HepG2 (cell line): ENCODE measurements around the gene NF2. TPM values are rescaled to one million over a fixed set of nuclear protein-coding genes. Genes with fewer than 3 reads are reported as not detected.
A peak's percentile ranks its signal among the peaks of the same experiment; 100 is the strongest.

Experiments
- DBP ChIP-seq: sonication (generic); formaldehyde crosslinking; IDR thresholded peaks from 2 replicates; pipeline ENCODE4 v1.4.0; 2020; ENCODE audit warnings: missing genetic modification reagents; ENCODE audit errors: not compliant biosample characterization
- FOXC1 ChIP-seq: sonication (generic); formaldehyde crosslinking; IDR thresholded peaks from 2 replicates; pipeline ENCODE4 v1.8.0; 2022; ENCODE audit warnings: mild to moderate bottlenecking, missing genetic modification reagents, borderline replicate concordance
- FUBP1 ChIP-seq: sonication (generic); formaldehyde crosslinking; IDR thresholded peaks from 2 replicates; pipeline ENCODE4 v1.5.1; 2020; ENCODE audit warnings: missing genetic modification reagents, mild to moderate bottlenecking, borderline replicate concordance
- GZF1 ChIP-seq: sonication (generic); formaldehyde crosslinking; IDR thresholded peaks from 2 replicates; pipeline ENCODE4 v1.5.1; 2020; ENCODE audit warnings: mild to moderate bottlenecking, missing genetic modification reagents
- HDAC6 ChIP-seq: fragments of 200-600 bp; sonication (generic); IDR thresholded peaks from 2 replicates; pipeline ENCODE4 v1.7.0; 2017; ENCODE audit warnings: mild to moderate bottlenecking, antibody characterized with exemption, low read length, low read depth
- NR2F1 ChIP-seq, 2 experiments: fragments of 450-650 bp in 1 of 2; formaldehyde crosslinking in 1 of 2; IDR thresholded peaks; 2 replicates each; pipeline versions ENCODE4 v1.5.0 to v1.6.1; 2016 to 2020; ENCODE audit warnings: mild to moderate bottlenecking in 1 of 2, missing compliant biosample characterization in 1 of 2, missing genetic modification reagents in 1 of 2, moderate library complexity in 1 of 2
- RBAK ChIP-seq: sonication (generic); formaldehyde crosslinking; IDR thresholded peaks from 2 replicates; pipeline ENCODE4 v1.5.1; 2020; ENCODE audit warnings: mild to moderate bottlenecking, missing genetic modification reagents
- SP140L ChIP-seq: sonication (generic); formaldehyde crosslinking; IDR thresholded peaks from 2 replicates; pipeline ENCODE4 v1.4.0; 2020; ENCODE audit warnings: missing genetic modification reagents, borderline replicate concordance
- ZNF17 ChIP-seq: sonication (generic); formaldehyde crosslinking; IDR thresholded peaks from 2 replicates; pipeline ENCODE4 v1.5.0; 2020; ENCODE audit warnings: mild to moderate bottlenecking, missing genetic modification reagents
- ZNF609 ChIP-seq: sonication (generic); formaldehyde crosslinking; IDR thresholded peaks from 2 replicates; pipeline ENCODE4 v1.4.0; 2020; ENCODE audit warnings: mild to moderate bottlenecking, missing genetic modification reagents, borderline replicate concordance
- polyA plus RNA-seq, 8 experiments: library from polyadenylated mRNA; depleted of rRNA in 3 of 8; stranded (reverse) in 7 of 8; unstranded in 1 of 8; fragments of >200 nt; fragmentation: Illumina TruSeq in 4 of 8; extraction: Trizol in 4 of 8; gene quantifications; 2 replicates each; pipeline versions ENCODE4 v1.2.1 to v1.2.3, GENCODE V29; 2011 to 2016; ENCODE audit warnings: low read depth in 4 of 8, missing spikeins in 1 of 8, mixed read lengths in 1 of 8; ENCODE audit not compliant: insufficient read depth in 1 of 8
- total RNA-seq, 5 experiments: library from RNA; depleted of rRNA; stranded (reverse); fragments of >200 nt; fragmentation: Illumina TruSeq; extraction: Trizol; gene quantifications; 2 replicates each; pipeline ENCODE4 v1.2.3, GENCODE V29; 2016; ENCODE audit warnings: low read depth in 1 of 5
- TF ChIP-seq, protein P1 (sequence below): sonication (generic); formaldehyde crosslinking; IDR thresholded peaks from 2 replicates; pipeline ENCODE4 v1.5.0; 2020; ENCODE audit warnings: missing genetic modification reagents
- TF ChIP-seq, protein P2 (sequence below): sonication (generic); formaldehyde crosslinking; IDR thresholded peaks from 2 replicates; pipeline ENCODE4 v1.4.0; 2020; ENCODE audit warnings: missing genetic modification reagents
- TF ChIP-seq, protein P3 (sequence below): sonication (generic); formaldehyde crosslinking; IDR thresholded peaks from 2 replicates; pipeline ENCODE4 v1.4.0; 2020; ENCODE audit warnings: low read depth, mild to moderate bottlenecking, missing genetic modification reagents

Gene NF2
- total and polyA plus RNA-seq, 2 of the 13 experiments (the other 11 are each of a cell fraction or from before 2014, with no cell fraction given) = 9.3 to 33.3 TPM

DNA sequence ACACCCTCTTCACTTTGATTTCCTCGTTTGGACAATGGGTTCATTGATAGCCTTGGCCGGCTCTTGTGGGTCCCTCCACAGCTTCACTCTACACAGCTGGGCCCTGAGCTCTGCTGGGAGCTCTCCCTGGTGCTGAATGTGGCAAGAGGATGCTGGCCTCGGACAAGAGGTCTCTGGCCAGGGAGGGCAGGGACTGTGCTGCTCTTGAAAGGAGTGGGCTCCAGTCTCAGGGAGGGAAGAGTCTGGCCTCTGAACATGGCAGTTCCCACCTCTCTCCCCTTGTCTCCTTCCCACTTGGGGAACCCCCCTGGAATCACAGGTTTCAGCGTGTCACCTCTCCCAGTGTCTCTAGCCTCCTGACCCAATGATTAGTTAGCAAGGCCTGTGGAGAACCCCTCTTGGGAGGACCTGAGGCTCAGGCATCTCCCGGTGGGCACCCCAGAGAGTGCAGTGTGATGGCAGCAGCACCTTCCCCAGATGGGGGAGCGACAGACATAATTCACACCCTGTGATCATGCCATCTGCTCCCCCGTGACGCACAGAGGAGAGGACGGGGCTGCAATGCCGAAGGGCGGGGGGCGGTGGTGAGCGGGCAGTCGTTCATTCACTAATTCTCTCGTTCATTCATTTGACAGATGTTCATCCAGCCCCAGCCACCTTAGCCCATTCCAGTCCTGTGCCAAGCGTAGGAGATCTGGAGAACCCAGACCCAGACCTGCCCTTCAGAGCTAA, 113.5 kb downstream of the NF2 start (continued):
- TF ChIP-seq FUBP1 (CRISPR knock-in tag) (no peak), SP140L (CRISPR knock-in tag) (peak; percentile 97; the same call in 1 of the 2 replicates), ZNF17 (CRISPR knock-in tag) (0 out of 2 replicates have a peak, but pooled peaks have one; percentile 59), GZF1 (CRISPR knock-in tag) (no peak), NR2F1 (CRISPR knock-in tag; IDR thresholded peaks at IDR 0.05) (0 out of 4 replicates have a peak, but pooled peaks of 1 of the 2 experiments have one; percentile 23), ZNF609 (CRISPR knock-in tag) (no peak), FOXC1 (peak; percentile 66; the same call in 1 of the 2 replicates), DBP (CRISPR knock-in tag) (no peak), HDAC6 (no peak), RBAK (no peak)
- TF ChIP-seq, protein P1, sequence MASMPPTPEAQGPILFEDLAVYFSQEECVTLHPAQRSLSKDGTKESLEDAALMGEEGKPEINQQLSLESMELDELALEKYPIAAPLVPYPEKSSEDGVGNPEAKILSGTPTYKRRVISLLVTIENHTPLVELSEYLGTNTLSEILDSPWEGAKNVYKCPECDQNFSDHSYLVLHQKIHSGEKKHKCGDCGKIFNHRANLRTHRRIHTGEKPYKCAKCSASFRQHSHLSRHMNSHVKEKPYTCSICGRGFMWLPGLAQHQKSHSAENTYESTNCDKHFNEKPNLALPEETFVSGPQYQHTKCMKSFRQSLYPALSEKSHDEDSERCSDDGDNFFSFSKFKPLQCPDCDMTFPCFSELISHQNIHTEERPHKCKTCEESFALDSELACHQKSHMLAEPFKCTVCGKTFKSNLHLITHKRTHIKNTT = no peak
- TF ChIP-seq, protein P2, sequence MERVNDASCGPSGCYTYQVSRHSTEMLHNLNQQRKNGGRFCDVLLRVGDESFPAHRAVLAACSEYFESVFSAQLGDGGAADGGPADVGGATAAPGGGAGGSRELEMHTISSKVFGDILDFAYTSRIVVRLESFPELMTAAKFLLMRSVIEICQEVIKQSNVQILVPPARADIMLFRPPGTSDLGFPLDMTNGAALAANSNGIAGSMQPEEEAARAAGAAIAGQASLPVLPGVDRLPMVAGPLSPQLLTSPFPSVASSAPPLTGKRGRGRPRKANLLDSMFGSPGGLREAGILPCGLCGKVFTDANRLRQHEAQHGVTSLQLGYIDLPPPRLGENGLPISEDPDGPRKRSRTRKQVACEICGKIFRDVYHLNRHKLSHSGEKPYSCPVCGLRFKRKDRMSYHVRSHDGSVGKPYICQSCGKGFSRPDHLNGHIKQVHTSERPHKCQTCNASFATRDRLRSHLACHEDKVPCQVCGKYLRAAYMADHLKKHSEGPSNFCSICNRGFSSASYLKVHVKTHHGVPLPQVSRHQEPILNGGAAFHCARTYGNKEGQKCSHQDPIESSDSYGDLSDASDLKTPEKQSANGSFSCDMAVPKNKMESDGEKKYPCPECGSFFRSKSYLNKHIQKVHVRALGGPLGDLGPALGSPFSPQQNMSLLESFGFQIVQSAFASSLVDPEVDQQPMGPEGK = peak; percentile 72
- TF ChIP-seq, protein P3, sequence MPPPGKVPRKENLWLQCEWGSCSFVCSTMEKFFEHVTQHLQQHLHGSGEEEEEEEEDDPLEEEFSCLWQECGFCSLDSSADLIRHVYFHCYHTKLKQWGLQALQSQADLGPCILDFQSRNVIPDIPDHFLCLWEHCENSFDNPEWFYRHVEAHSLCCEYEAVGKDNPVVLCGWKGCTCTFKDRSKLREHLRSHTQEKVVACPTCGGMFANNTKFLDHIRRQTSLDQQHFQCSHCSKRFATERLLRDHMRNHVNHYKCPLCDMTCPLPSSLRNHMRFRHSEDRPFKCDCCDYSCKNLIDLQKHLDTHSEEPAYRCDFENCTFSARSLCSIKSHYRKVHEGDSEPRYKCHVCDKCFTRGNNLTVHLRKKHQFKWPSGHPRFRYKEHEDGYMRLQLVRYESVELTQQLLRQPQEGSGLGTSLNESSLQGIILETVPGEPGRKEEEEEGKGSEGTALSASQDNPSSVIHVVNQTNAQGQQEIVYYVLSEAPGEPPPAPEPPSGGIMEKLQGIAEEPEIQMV (CRISPR knock-in tag) = peak; percentile 77; the same call in 1 of the 2 replicates
